ENCODE measurements around the gene NUP188.
"Not testable (repeated sequence)": the region's sequence is repeated elsewhere in the genome, so short reads cannot be mapped to it uniquely, and the experiment has no call there.

NUP188 gene

DNA sequence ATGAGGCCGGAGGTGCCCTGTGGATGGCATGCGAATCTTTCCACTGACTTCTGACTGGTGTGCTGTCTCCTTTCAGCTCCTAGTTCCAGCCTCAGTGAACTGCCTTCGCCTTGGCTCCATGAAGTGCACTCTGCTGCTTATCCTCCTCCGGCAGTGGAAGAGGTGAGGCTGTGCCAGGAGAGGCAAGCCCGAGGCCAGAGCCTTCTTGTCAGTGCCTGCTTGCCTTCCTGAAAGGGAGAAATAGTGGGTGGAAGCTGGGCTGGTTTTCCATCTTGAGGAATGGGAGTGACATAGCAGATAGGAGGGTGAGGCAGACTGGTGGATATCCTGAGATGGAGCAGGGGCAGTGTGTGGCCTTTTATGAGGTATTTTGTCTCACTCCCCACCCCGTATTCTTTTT lies 51.0 kb downstream of the NUP188 start:
- ChIA-PET POLR2A (interaction anchor here (0.6 kb wide), 1 partner anchor 19 kb away, joined by 3 read pairs; no protein-coding TSS in a partner anchor), CTCF (interaction anchor here (1.0 to 14.1 kb wide), 4 partner anchors 7 to 140 kb away, joined by 3 to 178 read pairs (median 4); no protein-coding TSS in a partner anchor)
- no peak for DNase-seq (ENCODE audit: low read depth, low spot score)

GRCh38 chr9:128999581-129000206 lies 52.2 kb downstream of the NUP188 start:
- CTCF ChIA-PET, result interaction anchor here (14.1 kb wide), 1 partner anchor 6 kb away, joined by 178 read pairs; no protein-coding TSS in a partner anchor
- no peak overlapping the region for H3K4me3 ChIP-seq (ENCODE audit: low read depth, low read length)
- no peak for TF ChIP-seq CTCF (IDR thresholded peaks at IDR 0.05; ENCODE audit: insufficient read depth, low read length, missing control alignments)
- POLR2A ChIA-PET, result no interaction called here
- no peak for DNase-seq (ENCODE audit: low read depth, low spot score)

More for the DNA sequence above, 51.0 kb downstream of the NUP188 start:
- TF ChIP-seq CTCF (IDR thresholded peaks at IDR 0.05; ENCODE audit: insufficient read depth, low read length, missing control alignments), result no peak
- no peak overlapping the region for H3K4me3 ChIP-seq (ENCODE audit: low read depth, low read length)

DNA sequence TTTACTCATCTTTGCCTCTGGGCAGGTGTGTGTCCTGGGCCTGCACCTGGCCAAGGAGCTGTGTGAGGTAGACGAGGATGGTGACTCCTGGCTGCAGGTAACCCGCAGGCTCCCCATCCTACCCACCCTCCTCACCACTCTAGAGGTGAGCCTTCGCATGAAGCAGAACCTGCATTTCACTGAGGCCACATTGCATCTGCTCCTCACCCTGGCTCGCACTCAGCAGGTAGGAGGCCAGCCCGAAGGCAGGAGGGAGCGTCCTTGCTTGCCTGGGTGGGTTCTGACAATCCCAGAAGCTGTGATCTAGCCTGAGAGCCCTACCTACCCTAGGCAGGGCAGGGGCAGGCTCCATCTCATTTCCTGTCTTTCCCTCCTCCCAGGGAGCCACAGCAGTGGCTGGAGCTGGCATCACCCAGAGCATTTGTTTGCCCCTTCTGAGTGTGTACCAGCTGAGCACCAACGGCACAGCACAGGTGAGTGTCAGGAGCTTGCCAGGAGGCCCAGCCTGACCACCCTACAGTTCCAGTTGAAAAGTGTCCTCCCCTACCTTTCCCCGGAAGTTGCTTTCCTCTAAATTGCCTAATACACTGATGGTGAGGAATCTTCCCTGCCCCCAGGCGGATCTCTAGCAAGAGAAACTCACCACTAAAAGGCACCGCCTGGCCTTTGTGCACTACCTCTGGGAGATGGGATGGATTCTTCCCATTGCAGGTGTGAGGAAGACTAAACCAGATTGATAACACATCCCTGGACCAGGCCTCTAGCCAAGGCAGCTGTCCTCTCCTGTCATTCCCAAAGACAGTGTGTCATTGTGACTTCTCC lies 54.2 kb downstream of the NUP188 start:
- ChIA-PET POLR2A (no interaction called here), CTCF (interaction anchor here (1.0 to 11.1 kb wide), 5 partner anchors 8 to 27 kb away, joined by 3 to 178 read pairs (median 4); partner anchors contain the start of gene SH3GLB2)
- TF ChIP-seq CTCF (IDR thresholded peaks at IDR 0.05; ENCODE audit: insufficient read depth, low read length, missing control alignments), result no peak
- DNase-seq (ENCODE audit: low read depth, low spot score), result no peak
- no peak overlapping the region for H3K4me3 ChIP-seq (ENCODE audit: low read depth, low read length)

DNA sequence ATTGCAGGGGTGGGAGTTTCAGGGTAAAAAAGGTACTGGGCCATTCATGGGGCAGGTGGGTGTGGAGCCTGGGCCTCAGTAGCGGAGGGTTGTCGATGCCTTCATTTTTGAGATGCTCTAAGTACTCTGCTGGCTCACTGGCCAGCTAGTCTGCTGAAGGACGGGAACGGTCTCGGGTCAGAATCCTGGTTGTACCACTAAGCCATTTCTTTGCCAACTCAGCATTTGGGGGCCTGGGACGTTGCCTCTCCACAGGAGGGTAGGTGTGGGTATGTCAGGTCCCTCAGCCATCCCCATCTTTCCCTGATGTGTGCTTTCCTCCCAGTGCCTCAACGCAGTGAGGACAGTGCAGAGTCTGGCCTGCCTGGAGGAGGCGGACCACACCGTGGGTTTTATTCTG lies 55.5 kb downstream of the NUP188 start:
- CTCF ChIA-PET, result interaction anchor here (1.5 to 11.1 kb wide), 3 partner anchors 9 to 18 kb away, joined by 4 to 178 read pairs (median 98); no protein-coding TSS in a partner anchor
- POLR2A ChIA-PET, result no interaction called here
- no peak overlapping the region for H3K4me3 ChIP-seq (ENCODE audit: low read depth, low read length)
- no peak for TF ChIP-seq CTCF (IDR thresholded peaks at IDR 0.05; ENCODE audit: insufficient read depth, low read length, missing control alignments)
- no peak for DNase-seq (ENCODE audit: low read depth, low spot score)

DNA sequence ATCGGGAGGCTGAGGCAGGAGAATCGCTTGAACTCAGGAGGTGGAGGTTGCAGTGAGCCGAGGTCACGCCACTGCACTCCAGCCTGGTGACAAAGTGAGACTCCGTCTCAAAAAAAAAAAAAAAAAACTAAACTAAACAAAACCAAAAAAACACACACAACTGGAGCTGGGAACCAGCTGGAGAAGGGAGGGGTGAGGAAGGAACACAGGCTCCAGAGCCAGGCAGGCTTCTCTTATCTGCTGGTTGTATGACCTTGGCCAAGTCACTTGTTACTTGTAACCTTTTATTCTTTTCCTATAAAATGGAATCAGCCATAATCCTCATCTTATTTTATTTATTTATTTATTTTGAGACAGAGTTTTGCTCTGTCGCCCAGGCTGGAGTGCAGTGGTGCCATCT lies 56.7 kb downstream of the NUP188 start:
- H3K4me3 ChIP-seq (ENCODE audit: low read depth, low read length); POLR2A ChIA-PET: not testable (repeated sequence)
- CTCF ChIA-PET, result interaction anchor here (0.7 to 11.1 kb wide), 4 partner anchors 11 to 25 kb away, joined by 3 to 178 read pairs (median 60); partner anchors contain the start of gene SH3GLB2

GRCh38 chr9:129005336-129005997 lies 58.0 kb downstream of the NUP188 start:
- ChIA-PET CTCF (interaction anchor here (0.6 to 11.1 kb wide), 11 partner anchors 10 to 619 kb away, joined by 3 to 178 read pairs (median 6); partner anchors contain the start of gene SH3GLB2), POLR2A (no interaction called here)
- no peak for DNase-seq (ENCODE audit: low read depth, low spot score)
- TF ChIP-seq CTCF (IDR thresholded peaks at IDR 0.05; ENCODE audit: insufficient read depth, low read length, missing control alignments), result no peak
- no peak overlapping the region for H3K4me3 ChIP-seq (ENCODE audit: low read depth, low read length)

More for the DNA sequence above, 56.7 kb downstream of the NUP188 start:
- DNase-seq (ENCODE audit: low read depth, low spot score), result not testable (repeated sequence)

Measured in AG04449 (cell line).